ENCODE measurements around the gene HPS1. TPM values are rescaled to one million over a fixed set of nuclear protein-coding genes. Genes with fewer than 3 reads are reported as not detected.

Gene HPS1
- total and polyA plus RNA-seq, 2 of the 8 experiments (the other 6 are each of a cell fraction or from before 2014, with no cell fraction given) = 38.7 to 61.7 TPM

DNA sequence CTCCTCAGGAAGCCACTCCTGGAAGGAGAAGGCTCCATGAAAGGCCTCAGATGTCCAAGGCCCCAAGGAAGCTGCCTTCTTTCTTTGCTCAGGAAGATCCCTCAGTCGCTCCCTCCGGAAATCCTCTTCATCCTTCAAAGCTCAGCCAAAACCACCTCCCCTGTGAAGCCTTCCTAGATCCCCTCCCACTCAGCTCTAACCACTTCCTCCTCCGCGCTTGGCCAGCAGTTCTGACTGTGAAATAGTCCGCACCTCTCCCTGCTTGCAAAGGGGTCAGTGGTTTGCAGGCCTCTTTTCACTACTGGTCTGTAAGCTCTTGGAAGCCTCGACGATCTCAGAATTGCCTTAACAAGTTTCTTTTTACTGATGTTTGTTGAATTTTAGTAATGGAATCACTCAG is 55.7 kb downstream of the HPS1 start:
- no peak overlapping the region for H3K4me3 ChIP-seq (ENCODE audit: extremely low read depth in 1 of 4, insufficient read depth in 2 of 4, low read depth in 3 of 4, low read length in 4 of 4)
- no peak overlapping the region for H2BK20ac ChIP-seq (ENCODE audit: low read length)
- no peak overlapping the region for H4K5ac ChIP-seq (ENCODE audit: insufficient read length, low read depth, low read length)
- H2BK12ac ChIP-seq (ENCODE audit: low read depth, low read length) = no peak overlapping the region
- 92% methylated on average over 5 of the region's 7 CpGs; no CpG with 5 or more reads in 1 of the 2 experiments for WGBS, 2 experiments (ENCODE audit: extremely low coverage in 1 of 2, insufficient coverage in 1 of 2, insufficient read length in 1 of 2, insufficient replicate concordance in 2 of 2, low coverage in 1 of 2, low lambda C conversion rate in 2 of 2, missing lambda C conversion rate in 1 of 2)
- H4K91ac ChIP-seq (replicated peaks; ENCODE audit: insufficient read length, low read length) = no peak overlapping the region
- H3K4ac ChIP-seq (replicated peaks; ENCODE audit: insufficient read length, low read depth, low read length) = no peak overlapping the region
- DNase-seq (ENCODE audit: low read depth in 1 of 2, low spot score in 2 of 2) (no peak), FAIRE-seq (no peak)
- peaks cover 0 to 1% of the 10 kb centered on the region in 2 experiments for H4K20me1 ChIP-seq (replicated peaks in 1 of 2; ENCODE audit: control insufficient read depth in 1 of 2, insufficient read depth in 2 of 2, low read length in 2 of 2)
- no peaks in the 10 kb centered on the region for H3K23me2 ChIP-seq (ENCODE audit: low read depth, low read length)
- no peaks in the 10 kb centered on the region for H3K36me3 ChIP-seq (ENCODE audit: control insufficient read depth in 2 of 4, insufficient read depth in 4 of 4, low read length in 3 of 4)
- no peaks in the 10 kb centered on the region for H3K79me2 ChIP-seq (ENCODE audit: control insufficient read depth in 1 of 2, insufficient read depth in 2 of 2, low read length in 2 of 2)
- POLR2A ChIA-PET (ENCODE audit: partially characterized antibody) = no interaction called here
- H3K56ac ChIP-seq (replicated peaks; ENCODE audit: insufficient read length, low read depth, low read length) = no peak overlapping the region
- H3K4me1 ChIP-seq (replicated peaks in 1 of 4; ENCODE audit: control insufficient read depth in 3 of 4, insufficient read depth in 4 of 4, low read length in 3 of 4) = no peaks in the 10 kb centered on the region
- H3K9ac ChIP-seq (replicated peaks in 1 of 4; ENCODE audit: extremely low read depth in 1 of 4, low read depth in 3 of 4, low read length in 3 of 4) = no peak overlapping the region
- H2BK120ac ChIP-seq (replicated peaks; ENCODE audit: low read depth, low read length) = no peak overlapping the region
- CTCF ChIA-PET (ENCODE audit: partially characterized antibody) = interaction anchor here (0.7 to 1.4 kb wide), 3 partner anchors 9 to 82 kb away, joined by 3 to 4 read pairs (median 4); no protein-coding TSS in a partner anchor
- H3K14ac ChIP-seq (ENCODE audit: insufficient read length) = no peak overlapping the region
- H2AK5ac ChIP-seq (ENCODE audit: low read depth, low read length) = no peak overlapping the region
- H4K8ac ChIP-seq (ENCODE audit: extremely low read depth, insufficient read depth, low read length) = no peak overlapping the region
- no peak overlapping the region for H3K4me2 ChIP-seq (ENCODE audit: insufficient read depth in 1 of 2, low read depth in 2 of 2, low read length in 2 of 2)
- H3K23ac ChIP-seq (ENCODE audit: insufficient read length) = no peak overlapping the region
- no peak overlapping the region for H2BK15ac ChIP-seq (ENCODE audit: low read length)
- H2BK5ac ChIP-seq (ENCODE audit: low read depth, low read length) = no peak overlapping the region
- no peaks in the 10 kb centered on the region for H3K79me1 ChIP-seq (ENCODE audit: low read depth, low read length)
- H3K27ac ChIP-seq (ENCODE audit: low read depth, low read length) = no peak overlapping the region
- no peak overlapping the region for H2AFZ ChIP-seq (ENCODE audit: low read length)
- H3K18ac ChIP-seq (ENCODE audit: extremely low read depth, low read length) = no peak overlapping the region
- H3K9me3 ChIP-seq (ENCODE audit: insufficient read depth in 2 of 2, low read depth in 1 of 2, low read length in 1 of 2) = no peaks in the 10 kb centered on the region
- no peaks in the 10 kb centered on the region for H3K27me3 ChIP-seq (replicated peaks in 1 of 4; ENCODE audit: control insufficient read depth in 3 of 4, extremely low read depth in 1 of 4, insufficient read depth in 3 of 4, low read length in 3 of 4)
- TF ChIP-seq GTF2F1 (IDR thresholded peaks at IDR 0.05; ENCODE audit: borderline replicate concordance, low read depth, low read length) = no peak
- no peak for TF ChIP-seq POLR2AphosphoS5 (IDR thresholded peaks at IDR 0.05; ENCODE audit: low read depth, low read length)
- TF ChIP-seq POU5F1 (IDR thresholded peaks at IDR 0.05; ENCODE audit: low read depth, low read length) = no peak
- no peak for TF ChIP-seq MAFK (IDR thresholded peaks at IDR 0.05; ENCODE audit: low read depth, low read length)
- TF ChIP-seq, protein P1, sequence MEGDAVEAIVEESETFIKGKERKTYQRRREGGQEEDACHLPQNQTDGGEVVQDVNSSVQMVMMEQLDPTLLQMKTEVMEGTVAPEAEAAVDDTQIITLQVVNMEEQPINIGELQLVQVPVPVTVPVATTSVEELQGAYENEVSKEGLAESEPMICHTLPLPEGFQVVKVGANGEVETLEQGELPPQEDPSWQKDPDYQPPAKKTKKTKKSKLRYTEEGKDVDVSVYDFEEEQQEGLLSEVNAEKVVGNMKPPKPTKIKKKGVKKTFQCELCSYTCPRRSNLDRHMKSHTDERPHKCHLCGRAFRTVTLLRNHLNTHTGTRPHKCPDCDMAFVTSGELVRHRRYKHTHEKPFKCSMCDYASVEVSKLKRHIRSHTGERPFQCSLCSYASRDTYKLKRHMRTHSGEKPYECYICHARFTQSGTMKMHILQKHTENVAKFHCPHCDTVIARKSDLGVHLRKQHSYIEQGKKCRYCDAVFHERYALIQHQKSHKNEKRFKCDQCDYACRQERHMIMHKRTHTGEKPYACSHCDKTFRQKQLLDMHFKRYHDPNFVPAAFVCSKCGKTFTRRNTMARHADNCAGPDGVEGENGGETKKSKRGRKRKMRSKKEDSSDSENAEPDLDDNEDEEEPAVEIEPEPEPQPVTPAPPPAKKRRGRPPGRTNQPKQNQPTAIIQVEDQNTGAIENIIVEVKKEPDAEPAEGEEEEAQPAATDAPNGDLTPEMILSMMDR (IDR thresholded peaks at IDR 0.05; ENCODE audit: control extremely low read depth in 1 of 3, insufficient read depth in 1 of 3, low read depth in 1 of 3, low read length in 3 of 3) = no peak
- TF ChIP-seq SAP30 (IDR thresholded peaks at IDR 0.05; ENCODE audit: insufficient read depth, insufficient replicate concordance, low read length) = no peak
- TF ChIP-seq FOSL1 (IDR thresholded peaks at IDR 0.05; ENCODE audit: insufficient read depth, low read depth, low read length) = no peak
- no peak for TF ChIP-seq SIX5 (IDR thresholded peaks at IDR 0.05; ENCODE audit: low read depth, low read length)
- no peak for TF ChIP-seq SIN3A (conservative IDR thresholded peaks at IDR 0.05 in 1 of 2, IDR thresholded peaks at IDR 0.05 in 1 of 2; ENCODE audit: low read depth in 1 of 2, low read length in 2 of 2)
- no peak for TF ChIP-seq RAD21 (IDR thresholded peaks at IDR 0.05 in 1 of 2, conservative IDR thresholded peaks at IDR 0.05 in 1 of 2; ENCODE audit: low read depth in 2 of 2, low read length in 2 of 2)
- no peak for TF ChIP-seq CTBP2 (IDR thresholded peaks at IDR 0.05; ENCODE audit: borderline replicate concordance, insufficient read depth, insufficient read length, low read length)

Data from H1 (cell line).